Measurements from ENCODE around the gene PRAMEF1.

GRCh38 chr1:12811409-12811784, 20.2 kb downstream of the PRAMEF1 start:
- TF ChIP-seq CTCF (IDR thresholded peaks at IDR 0.05 in 8 of 11, conservative IDR thresholded peaks at IDR 0.05 in 3 of 11) = no peak
- TF ChIP-seq POLR2A (IDR thresholded peaks at IDR 0.05) = no peak
- TF ChIP-seq POLR2AphosphoS5 (IDR thresholded peaks at IDR 0.05) = no peak
